ENCODE results near the gene BUD13.
"Not testable (repeated sequence)": the region's sequence is repeated elsewhere in the genome, so short reads cannot be mapped to it uniquely, and the experiment has no call there.

The BUD13 gene

GRCh38 chr11:116772443-116773202, at the start of gene BUD13:
Gene BUD13, minus strand, starts transcription at chr11:116772987. Its CDS starts 23 bp downstream, at chr11:116772964.
- DNase-seq (ENCODE audit: low read depth in 2 of 2) = peak; percentile 83 to 84

- DNase-seq (ENCODE audit: low read depth in 2 of 2) = no peak
Measured at GRCh38 chr11:116822575-116822974, 49.8 kb upstream of the BUD13 start.

- DNase-seq (ENCODE audit: low read depth in 2 of 2) = no peak
Measured at GRCh38 chr11:116821050-116821918, 48.5 kb upstream of the BUD13 start.

- no peak for DNase-seq (ENCODE audit: low read depth in 2 of 2)
Measured at GRCh38 chr11:116819049-116819448, 46.3 kb upstream of the BUD13 start.

GRCh38 chr11:116814502-116814901, 41.7 kb upstream of the BUD13 start:
- DNase-seq (ENCODE audit: low read depth in 2 of 2) = no peak

GRCh38 chr11:116813781-116814471, 41.1 kb upstream of the BUD13 start:
- DNase-seq (ENCODE audit: low read depth in 2 of 2) = no peak

GRCh38 chr11:116813170-116813569, 40.4 kb upstream of the BUD13 start:
- no peak for DNase-seq (ENCODE audit: low read depth in 2 of 2)

- DNase-seq (ENCODE audit: low read depth in 2 of 2) = no peak
Measured at GRCh38 chr11:116812109-116812508, 39.3 kb upstream of the BUD13 start.

GRCh38 chr11:116811194-116811593, 38.4 kb upstream of the BUD13 start:
- DNase-seq (ENCODE audit: low read depth in 2 of 2) = no peak

- DNase-seq (ENCODE audit: low read depth in 2 of 2) = no peak
Measured at GRCh38 chr11:116808262-116809175, 35.7 kb upstream of the BUD13 start.

- no peak for DNase-seq (ENCODE audit: low read depth in 2 of 2)
Measured at GRCh38 chr11:116807601-116808261, 34.9 kb upstream of the BUD13 start.

GRCh38 chr11:116804001-116804400, 31.2 kb upstream of the BUD13 start:
- no peak for DNase-seq (ENCODE audit: low read depth in 2 of 2)

GRCh38 chr11:116801662-116802061, 28.9 kb upstream of the BUD13 start:
- DNase-seq (ENCODE audit: low read depth in 2 of 2) = not testable (repeated sequence)

GRCh38 chr11:116800610-116801009, 27.8 kb upstream of the BUD13 start:
- DNase-seq (ENCODE audit: low read depth in 2 of 2) = no peak

- no peak for DNase-seq (ENCODE audit: low read depth in 2 of 2)
Measured at GRCh38 chr11:116798368-116798767, 25.6 kb upstream of the BUD13 start.

- DNase-seq (ENCODE audit: low read depth in 2 of 2) = no peak
Measured at GRCh38 chr11:116797816-116798215, 25.0 kb upstream of the BUD13 start.

GRCh38 chr11:116796548-116796947, 23.8 kb upstream of the BUD13 start:
- no peak for DNase-seq (ENCODE audit: low read depth in 2 of 2)

GRCh38 chr11:116794851-116795250, 22.1 kb upstream of the BUD13 start:
- DNase-seq (ENCODE audit: low read depth in 2 of 2) = no peak

GRCh38 chr11:116793772-116794097, 20.9 kb upstream of the BUD13 start:
- no peak for DNase-seq (ENCODE audit: low read depth in 2 of 2)

GRCh38 chr11:116792869-116793771, 20.3 kb upstream of the BUD13 start:
- no peak for DNase-seq (ENCODE audit: low read depth in 2 of 2)

All from activated CD8-positive, alpha-beta memory T cell treated with anti-CD3 and anti-CD28 coated beads for 4 hours (primary cell).